Measurements from ENCODE around the gene CORO6.

DNA sequence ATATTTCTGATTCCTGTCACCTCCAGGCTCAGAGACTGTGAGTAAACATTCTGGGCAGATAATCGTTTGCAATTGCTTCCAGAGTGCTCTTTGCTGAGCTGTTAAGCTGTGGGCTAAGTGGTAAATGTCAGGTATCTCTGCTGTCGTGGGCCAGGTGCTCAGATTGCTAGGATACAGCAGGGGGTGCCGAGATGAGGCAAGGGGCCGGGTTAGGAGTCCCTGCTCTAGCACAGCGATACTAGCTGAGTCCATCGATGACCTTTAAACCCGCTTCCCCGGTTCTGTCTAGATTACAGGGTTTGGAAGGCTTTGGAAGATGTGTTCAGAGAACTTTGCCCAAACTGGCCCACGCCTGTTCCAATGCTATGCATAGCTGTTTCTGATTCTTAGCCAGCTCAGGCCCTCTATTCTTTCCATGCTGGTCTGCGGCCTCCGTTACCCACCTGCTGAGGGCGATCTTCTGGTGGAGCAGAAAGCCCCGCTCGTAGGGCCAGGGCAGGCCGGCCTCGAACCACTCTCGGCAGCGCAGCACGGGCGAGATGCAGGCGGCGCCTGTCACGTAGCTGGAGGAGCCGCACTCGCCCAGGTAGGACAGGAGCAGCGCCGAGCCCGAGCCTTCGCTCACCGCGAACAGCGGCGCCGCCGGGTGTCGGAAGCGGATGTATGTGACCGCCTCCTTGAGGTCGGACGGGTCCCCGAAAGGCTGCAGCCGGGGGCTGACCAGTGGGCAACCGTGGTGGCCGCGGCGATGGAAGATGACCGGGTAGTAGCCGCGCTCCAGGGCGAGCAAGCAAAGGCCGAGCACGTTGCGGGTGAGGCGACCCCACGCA, 56.9 kb downstream of the CORO6 start:
- TF ChIP-seq, protein P1, sequence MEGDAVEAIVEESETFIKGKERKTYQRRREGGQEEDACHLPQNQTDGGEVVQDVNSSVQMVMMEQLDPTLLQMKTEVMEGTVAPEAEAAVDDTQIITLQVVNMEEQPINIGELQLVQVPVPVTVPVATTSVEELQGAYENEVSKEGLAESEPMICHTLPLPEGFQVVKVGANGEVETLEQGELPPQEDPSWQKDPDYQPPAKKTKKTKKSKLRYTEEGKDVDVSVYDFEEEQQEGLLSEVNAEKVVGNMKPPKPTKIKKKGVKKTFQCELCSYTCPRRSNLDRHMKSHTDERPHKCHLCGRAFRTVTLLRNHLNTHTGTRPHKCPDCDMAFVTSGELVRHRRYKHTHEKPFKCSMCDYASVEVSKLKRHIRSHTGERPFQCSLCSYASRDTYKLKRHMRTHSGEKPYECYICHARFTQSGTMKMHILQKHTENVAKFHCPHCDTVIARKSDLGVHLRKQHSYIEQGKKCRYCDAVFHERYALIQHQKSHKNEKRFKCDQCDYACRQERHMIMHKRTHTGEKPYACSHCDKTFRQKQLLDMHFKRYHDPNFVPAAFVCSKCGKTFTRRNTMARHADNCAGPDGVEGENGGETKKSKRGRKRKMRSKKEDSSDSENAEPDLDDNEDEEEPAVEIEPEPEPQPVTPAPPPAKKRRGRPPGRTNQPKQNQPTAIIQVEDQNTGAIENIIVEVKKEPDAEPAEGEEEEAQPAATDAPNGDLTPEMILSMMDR (IDR thresholded peaks at IDR 0.05), result no peak
- TF ChIP-seq POLR2A (IDR thresholded peaks at IDR 0.05), result no peak
